Chondrocyte (in vitro differentiated cells): ENCODE data around the gene GALNT1. TPM values are rescaled to one million over a fixed set of nuclear protein-coding genes. Genes with fewer than 3 reads are reported as not detected.

ENCODE experiments used
- DNase-seq: peaks from one replicate; pipeline ENCODE4 v3.0.0; 2021; ENCODE audit warnings: mixed read lengths, low spot score
- H3K27ac Mint-ChIP-seq: one replicate; pipeline ENCODE4 v1.8.0; 2021; ENCODE audit warnings: mild to moderate bottlenecking, moderate library complexity, mixed read lengths; ENCODE audit not compliant: unreplicated experiment
- H3K27me3 Mint-ChIP-seq: 2 replicates; pipeline ENCODE4 v1.8.0; 2021; ENCODE audit warnings: low read depth, mixed read lengths
- H3K36me3 Mint-ChIP-seq: 2 replicates; pipeline ENCODE4 v1.8.0; 2021; ENCODE audit warnings: low read depth, mixed read lengths
- H3K4me1 Mint-ChIP-seq: 2 replicates; pipeline ENCODE4 v1.8.0; 2021; ENCODE audit warnings: low read depth, mild to moderate bottlenecking, mixed read lengths
- H3K4me3 Mint-ChIP-seq: one replicate; pipeline ENCODE4 v1.8.0; 2021; ENCODE audit warnings: mild to moderate bottlenecking, moderate library complexity, mixed read lengths; ENCODE audit not compliant: unreplicated experiment
- H3K9me3 Mint-ChIP-seq: 2 replicates; pipeline ENCODE4 v1.8.0; 2021; ENCODE audit warnings: low read depth, mixed read lengths
- total RNA-seq: library from RNA; stranded (reverse); gene quantifications from 3 replicates; pipeline ENCODE4 v1.2.1, GENCODE V29; 2021
- TF ChIP-seq, protein P1 (sequence below): fragments of 200-600 bp; sonication (generic); IDR thresholded peaks from 2 replicates; pipeline ENCODE4 v1.5.0; 2021; ENCODE audit warnings: antibody characterized with exemption, mild to moderate bottlenecking, moderate library complexity

GALNT1 gene
- total RNA-seq, 1 donor from 2014 or later: 228 TPM

DNA sequence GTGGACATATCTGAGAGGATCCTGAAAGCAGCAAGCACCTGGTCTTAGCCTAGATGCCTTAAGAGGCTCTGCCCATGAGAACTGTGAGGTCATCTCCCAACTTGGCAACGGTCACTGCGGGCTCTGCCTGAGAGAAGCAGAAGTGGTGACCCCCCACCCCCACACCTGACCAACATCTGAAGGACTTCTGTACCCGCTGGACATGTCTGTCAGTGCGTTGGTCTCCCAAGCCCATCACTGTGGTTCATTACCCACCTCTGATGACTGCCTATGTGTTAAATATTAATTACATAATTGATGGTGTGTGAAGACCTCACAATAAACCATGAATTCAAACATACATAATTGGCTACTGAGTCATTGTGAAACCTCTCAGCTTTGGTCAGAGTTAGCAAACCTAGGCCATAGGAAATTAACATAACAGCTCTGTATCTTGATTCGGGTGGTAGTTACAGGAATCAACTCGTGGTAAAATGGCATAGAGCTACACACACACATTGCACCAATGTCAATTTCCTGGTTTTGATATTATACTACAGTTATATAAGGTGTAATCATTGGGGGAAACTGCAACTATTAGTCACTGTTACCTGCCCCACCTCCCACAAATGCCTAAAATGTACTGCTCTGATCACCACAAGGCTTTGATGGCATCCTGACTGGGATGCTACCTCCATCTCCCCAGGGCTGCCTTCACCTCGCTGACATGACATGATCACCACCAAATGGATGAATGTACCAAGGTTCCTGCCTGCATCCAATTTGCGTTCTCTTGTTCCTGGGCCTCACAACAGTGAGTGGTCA is 4.3 kb upstream of the GALNT1 start:
- no peaks in the 10 kb centered on the region for H3K36me3 Mint-ChIP-seq

DNA sequence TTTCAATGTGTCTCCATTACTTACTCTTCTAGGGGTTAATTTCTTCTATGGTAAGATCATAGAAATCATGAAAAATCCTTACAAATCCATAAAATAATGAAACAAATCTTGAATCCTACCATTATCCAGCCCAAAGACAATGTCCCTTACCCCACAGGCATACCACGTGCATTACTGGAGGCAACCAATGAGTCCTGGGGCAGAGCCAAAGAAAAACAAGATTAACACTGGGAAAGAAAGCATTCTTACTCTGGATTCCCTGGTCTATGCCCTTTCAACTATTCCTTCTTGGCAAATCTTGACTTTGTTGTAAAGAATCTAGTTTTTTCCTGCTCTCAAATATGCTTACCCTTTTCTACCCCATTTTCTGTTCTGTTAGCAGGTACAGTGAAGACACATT is 3.1 kb upstream of the GALNT1 start:
- TF ChIP-seq, protein P1, sequence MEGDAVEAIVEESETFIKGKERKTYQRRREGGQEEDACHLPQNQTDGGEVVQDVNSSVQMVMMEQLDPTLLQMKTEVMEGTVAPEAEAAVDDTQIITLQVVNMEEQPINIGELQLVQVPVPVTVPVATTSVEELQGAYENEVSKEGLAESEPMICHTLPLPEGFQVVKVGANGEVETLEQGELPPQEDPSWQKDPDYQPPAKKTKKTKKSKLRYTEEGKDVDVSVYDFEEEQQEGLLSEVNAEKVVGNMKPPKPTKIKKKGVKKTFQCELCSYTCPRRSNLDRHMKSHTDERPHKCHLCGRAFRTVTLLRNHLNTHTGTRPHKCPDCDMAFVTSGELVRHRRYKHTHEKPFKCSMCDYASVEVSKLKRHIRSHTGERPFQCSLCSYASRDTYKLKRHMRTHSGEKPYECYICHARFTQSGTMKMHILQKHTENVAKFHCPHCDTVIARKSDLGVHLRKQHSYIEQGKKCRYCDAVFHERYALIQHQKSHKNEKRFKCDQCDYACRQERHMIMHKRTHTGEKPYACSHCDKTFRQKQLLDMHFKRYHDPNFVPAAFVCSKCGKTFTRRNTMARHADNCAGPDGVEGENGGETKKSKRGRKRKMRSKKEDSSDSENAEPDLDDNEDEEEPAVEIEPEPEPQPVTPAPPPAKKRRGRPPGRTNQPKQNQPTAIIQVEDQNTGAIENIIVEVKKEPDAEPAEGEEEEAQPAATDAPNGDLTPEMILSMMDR: no peak
- H3K9me3 Mint-ChIP-seq: peaks cover 6% of the 10 kb centered on the region
- no peak overlapping the region for H3K4me3 Mint-ChIP-seq
- no peak for DNase-seq
- H3K27me3 Mint-ChIP-seq: no peaks in the 10 kb centered on the region
- no peaks in the 10 kb centered on the region for H3K36me3 Mint-ChIP-seq
- H3K4me1 Mint-ChIP-seq: peaks cover 33% of the 10 kb centered on the region
- peak overlapping the region; percentile 22 for H3K27ac Mint-ChIP-seq

More for the DNA sequence above, 4.3 kb upstream of the GALNT1 start:
- H3K4me3 Mint-ChIP-seq: no peak overlapping the region
- no peak for DNase-seq
- no peak overlapping the region for H3K27ac Mint-ChIP-seq
- H3K9me3 Mint-ChIP-seq: peaks cover 6% of the 10 kb centered on the region
- H3K27me3 Mint-ChIP-seq: no peaks in the 10 kb centered on the region
- H3K4me1 Mint-ChIP-seq: peaks cover 25% of the 10 kb centered on the region
- TF ChIP-seq, protein P1: no peak

- peaks cover 6% of the 10 kb centered on the region for H3K9me3 Mint-ChIP-seq
- H3K27ac Mint-ChIP-seq: peak overlapping the region; percentile 22
- H3K27me3 Mint-ChIP-seq: no peaks in the 10 kb centered on the region
- H3K4me3 Mint-ChIP-seq: no peak overlapping the region
- H3K4me1 Mint-ChIP-seq: peaks cover 37% of the 10 kb centered on the region
- TF ChIP-seq, protein P1: no peak
- no peak for DNase-seq
- H3K36me3 Mint-ChIP-seq: no peaks in the 10 kb centered on the region
Measured at GRCh38 chr18:35578936-35579335, 2.6 kb upstream of the GALNT1 start.

GRCh38 chr18:35580701-35581539 is 620 bp upstream of the GALNT1 start:
- H3K4me1 Mint-ChIP-seq: peaks cover 52% of the 10 kb centered on the region
- H3K4me3 Mint-ChIP-seq: peak overlapping the region; percentile 68
- TF ChIP-seq, protein P1: no peak
- H3K27ac Mint-ChIP-seq: peak overlapping the region; percentile 82
- no peaks in the 10 kb centered on the region for H3K27me3 Mint-ChIP-seq
- peaks cover 7% of the 10 kb centered on the region for H3K36me3 Mint-ChIP-seq
- peak; percentile 77 for DNase-seq
- peaks cover 7% of the 10 kb centered on the region for H3K9me3 Mint-ChIP-seq

- no peaks in the 10 kb centered on the region for H3K27me3 Mint-ChIP-seq
- peaks cover 7% of the 10 kb centered on the region for H3K36me3 Mint-ChIP-seq
- peaks cover 59% of the 10 kb centered on the region for H3K4me1 Mint-ChIP-seq
- peak overlapping the region; percentile 75 for H3K4me3 Mint-ChIP-seq
- TF ChIP-seq, protein P1: no peak
- H3K9me3 Mint-ChIP-seq: peaks cover 4% of the 10 kb centered on the region
- peak overlapping the region; percentile 84 for H3K27ac Mint-ChIP-seq
- DNase-seq: no peak
Measured at GRCh38 chr18:35581898-35582641, 530 bp downstream of the GALNT1 start.
